Suprapubic skin (tissue), 3 donors: ENCODE data around the gene NFKBIA.

Experiments used
- POLR2AphosphoS5 ChIP-seq, 3 donors: sonication (generic); formaldehyde crosslinking; IDR thresholded peaks; one replicate each; pipeline ENCODE4 v1.6.1; 2017; ENCODE audit warnings: antibody characterized with exemption in 3 of 3
- TF ChIP-seq, protein P1 (sequence below), 2 donors: fragments of 200-600 bp in 1 of 2; fragments of 450-650 bp in 1 of 2; sonication (generic) in 1 of 2; IDR thresholded peaks; one replicate each; pipeline ENCODE4 v1.5.1; 2016 to 2019; ENCODE audit warnings: antibody characterized with exemption in 2 of 2, mild to moderate bottlenecking in 1 of 2, moderate library complexity in 1 of 2

DNA sequence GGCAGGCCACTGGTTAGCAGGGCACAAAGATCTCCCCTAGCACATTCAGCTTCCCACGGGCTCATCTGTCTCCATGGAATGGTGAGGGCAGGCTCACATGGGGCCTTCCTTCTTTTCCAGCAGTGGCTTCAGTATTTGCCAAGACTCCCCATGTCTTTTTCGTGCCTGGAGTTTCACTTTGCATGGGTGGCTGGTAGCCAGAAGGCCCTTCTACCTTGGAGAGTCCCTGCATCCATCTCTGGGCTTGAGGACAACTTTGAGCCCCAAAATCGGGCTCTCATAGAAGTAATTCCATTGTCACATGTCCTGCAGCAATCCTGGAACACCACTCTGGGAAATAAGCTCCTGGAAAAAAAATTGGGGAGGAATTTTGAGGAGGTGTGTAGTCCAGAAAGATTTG lies 42.1 kb downstream of the NFKBIA start:
- TF ChIP-seq, protein P1, sequence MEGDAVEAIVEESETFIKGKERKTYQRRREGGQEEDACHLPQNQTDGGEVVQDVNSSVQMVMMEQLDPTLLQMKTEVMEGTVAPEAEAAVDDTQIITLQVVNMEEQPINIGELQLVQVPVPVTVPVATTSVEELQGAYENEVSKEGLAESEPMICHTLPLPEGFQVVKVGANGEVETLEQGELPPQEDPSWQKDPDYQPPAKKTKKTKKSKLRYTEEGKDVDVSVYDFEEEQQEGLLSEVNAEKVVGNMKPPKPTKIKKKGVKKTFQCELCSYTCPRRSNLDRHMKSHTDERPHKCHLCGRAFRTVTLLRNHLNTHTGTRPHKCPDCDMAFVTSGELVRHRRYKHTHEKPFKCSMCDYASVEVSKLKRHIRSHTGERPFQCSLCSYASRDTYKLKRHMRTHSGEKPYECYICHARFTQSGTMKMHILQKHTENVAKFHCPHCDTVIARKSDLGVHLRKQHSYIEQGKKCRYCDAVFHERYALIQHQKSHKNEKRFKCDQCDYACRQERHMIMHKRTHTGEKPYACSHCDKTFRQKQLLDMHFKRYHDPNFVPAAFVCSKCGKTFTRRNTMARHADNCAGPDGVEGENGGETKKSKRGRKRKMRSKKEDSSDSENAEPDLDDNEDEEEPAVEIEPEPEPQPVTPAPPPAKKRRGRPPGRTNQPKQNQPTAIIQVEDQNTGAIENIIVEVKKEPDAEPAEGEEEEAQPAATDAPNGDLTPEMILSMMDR (IDR thresholded peaks at IDR 0.05): no peak
- no peak for TF ChIP-seq POLR2AphosphoS5 (IDR thresholded peaks at IDR 0.05)
